GM21825 (cell line): ENCODE data around the gene NADSYN1.

Experiments
- ATAC-seq: cut with Tn5 transposase; IDR thresholded peaks from one replicate; pipeline ENCODE4 v1.9.1; 2021; ENCODE audit warnings: mild to moderate bottlenecking, moderate library complexity; ENCODE audit not compliant: unreplicated experiment

The NADSYN1 gene

DNA sequence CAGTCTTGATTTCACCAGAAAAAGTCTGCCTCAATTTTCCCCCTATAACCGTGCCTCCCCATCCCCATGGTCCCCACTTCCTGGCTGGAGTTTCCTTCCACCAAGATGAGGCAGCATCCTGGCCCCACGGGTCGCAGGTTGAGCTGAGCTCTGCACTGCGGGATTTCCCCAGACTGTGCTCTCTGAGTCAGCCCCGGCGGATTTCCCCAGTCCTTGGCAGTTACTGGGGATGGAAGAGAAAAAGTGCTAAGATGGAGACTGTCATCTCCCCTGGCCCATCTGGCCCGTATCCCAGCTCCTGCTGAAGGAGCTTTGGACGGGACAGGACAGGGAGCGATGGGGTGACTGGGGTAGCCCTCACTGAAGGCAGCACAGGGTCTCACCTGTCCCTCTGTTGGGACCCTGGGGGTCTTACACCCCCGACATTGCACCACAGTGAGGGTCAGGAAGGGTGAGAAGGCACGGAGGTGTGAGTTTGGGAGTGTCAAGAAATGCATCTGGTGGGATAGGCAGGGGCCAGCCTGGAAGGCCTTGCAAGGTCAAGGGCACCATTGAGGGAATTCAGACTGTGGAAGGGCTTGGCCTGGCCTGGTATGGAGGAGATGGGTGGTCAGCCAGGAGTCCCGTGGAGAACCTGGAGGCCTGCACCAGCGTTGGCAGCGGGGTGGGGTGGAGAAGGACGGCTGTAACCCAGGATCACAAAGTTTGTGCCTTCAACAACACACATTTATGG is 36.5 kb downstream of the NADSYN1 start:
- ATAC-seq = no peak

GRCh38 chr11:71490044-71490730 is 37.2 kb downstream of the NADSYN1 start:
- ATAC-seq = no peak

GRCh38 chr11:71490731-71491390 is 37.9 kb downstream of the NADSYN1 start:
- no peak for ATAC-seq

- no peak for ATAC-seq
Observed at GRCh38 chr11:71491531-71491930, 38.5 kb downstream of the NADSYN1 start.

GRCh38 chr11:71491940-71492339 is 38.9 kb downstream of the NADSYN1 start:
- no peak for ATAC-seq

DNA sequence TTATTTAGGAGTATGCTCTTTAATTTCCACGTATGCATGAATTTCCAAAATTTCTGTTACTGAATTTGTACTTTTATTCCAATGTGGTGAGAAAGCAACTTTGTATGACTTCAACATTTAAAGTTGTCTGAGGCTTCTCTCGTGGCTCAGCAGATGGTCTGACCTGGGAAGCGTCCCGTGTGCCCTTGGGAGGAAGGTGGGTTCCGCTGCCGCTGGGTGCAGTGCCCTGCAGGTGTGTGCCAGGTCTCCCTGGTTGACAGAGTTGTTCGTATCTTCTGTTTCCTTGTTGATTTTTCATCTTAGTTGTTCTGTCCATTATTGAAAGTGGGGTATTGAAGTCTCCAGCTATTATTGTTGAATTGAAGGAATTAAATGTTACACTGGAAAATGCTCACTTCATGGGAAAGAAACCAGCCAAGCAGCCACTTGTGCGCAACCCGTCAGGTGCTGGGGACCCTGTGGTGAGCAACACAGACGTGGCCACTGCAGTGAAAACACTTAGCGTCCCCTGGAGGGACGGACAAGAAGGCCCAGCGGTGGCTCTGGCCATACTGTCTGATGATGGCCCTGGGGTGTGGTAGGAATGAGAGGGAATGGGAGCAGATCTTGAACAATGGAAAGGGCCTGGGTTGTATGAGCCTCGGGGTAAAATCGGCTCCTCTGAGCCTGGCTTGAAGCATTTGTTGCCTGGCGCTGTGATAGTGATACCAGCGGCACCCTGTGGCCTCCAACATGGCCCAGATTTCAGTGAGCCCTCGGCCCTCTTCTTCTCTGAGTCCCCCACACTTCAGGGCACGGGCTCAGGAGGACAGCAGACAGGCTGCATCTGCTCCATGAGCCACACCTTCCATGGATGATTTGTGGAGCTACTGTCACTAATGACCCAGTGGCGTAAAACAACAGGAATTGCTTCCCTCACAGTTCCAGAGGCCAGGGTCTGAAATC is 42.6 kb downstream of the NADSYN1 start:
- no peak for ATAC-seq

- no peak for ATAC-seq
Observed at GRCh38 chr11:71496421-71496820, 43.4 kb downstream of the NADSYN1 start.

- ATAC-seq = no peak
Observed at GRCh38 chr11:71498091-71498490, 45.1 kb downstream of the NADSYN1 start.

DNA sequence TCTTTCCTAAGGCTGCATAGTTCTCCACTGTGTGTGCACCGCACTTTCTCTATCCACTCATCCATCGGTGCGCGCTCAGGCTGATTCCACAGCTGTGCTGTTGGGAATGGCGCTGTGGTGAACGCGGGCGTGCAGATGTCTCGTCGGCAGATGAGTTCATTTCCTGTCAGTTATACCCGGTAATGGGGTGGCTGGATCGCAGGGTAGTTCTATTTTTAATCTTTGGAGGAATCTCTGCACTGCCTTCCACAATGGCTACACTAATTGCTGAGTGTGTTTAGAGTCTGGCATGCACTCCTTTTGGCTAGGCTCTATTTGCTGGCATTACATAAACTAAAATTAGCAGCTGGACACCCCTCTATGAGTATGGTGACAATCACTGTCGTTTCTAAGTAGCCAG is 46.1 kb downstream of the NADSYN1 start:
- no peak for ATAC-seq

- no peak for ATAC-seq
Observed at GRCh38 chr11:71499546-71499945, 46.5 kb downstream of the NADSYN1 start.

DNA sequence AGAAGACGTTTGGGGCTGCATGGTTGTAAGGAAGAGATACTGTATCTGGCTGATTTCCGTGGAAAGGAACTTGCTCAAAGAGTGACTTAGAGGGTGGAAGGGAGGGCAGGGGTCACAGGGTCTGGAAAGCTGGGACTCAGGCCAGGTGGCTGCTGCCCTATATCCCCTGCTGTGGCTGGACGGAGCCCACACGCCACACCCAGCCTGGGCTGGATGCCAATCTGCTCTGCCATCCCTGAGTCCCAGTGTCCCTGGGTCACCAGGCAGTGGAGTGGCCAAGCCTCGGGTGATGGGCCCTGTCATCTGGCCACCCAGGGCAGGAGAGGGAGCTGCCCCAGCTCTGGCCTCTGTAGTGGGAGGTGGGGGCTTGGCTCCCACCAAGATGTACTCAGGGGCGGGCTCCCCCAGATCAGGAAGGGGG is 47.6 kb downstream of the NADSYN1 start:
- ATAC-seq = no peak

- no peak for ATAC-seq
Observed at GRCh38 chr11:71501071-71501985, 48.3 kb downstream of the NADSYN1 start.

GRCh38 chr11:71502026-71502425 is 49.0 kb downstream of the NADSYN1 start:
- ATAC-seq = no peak

DNA sequence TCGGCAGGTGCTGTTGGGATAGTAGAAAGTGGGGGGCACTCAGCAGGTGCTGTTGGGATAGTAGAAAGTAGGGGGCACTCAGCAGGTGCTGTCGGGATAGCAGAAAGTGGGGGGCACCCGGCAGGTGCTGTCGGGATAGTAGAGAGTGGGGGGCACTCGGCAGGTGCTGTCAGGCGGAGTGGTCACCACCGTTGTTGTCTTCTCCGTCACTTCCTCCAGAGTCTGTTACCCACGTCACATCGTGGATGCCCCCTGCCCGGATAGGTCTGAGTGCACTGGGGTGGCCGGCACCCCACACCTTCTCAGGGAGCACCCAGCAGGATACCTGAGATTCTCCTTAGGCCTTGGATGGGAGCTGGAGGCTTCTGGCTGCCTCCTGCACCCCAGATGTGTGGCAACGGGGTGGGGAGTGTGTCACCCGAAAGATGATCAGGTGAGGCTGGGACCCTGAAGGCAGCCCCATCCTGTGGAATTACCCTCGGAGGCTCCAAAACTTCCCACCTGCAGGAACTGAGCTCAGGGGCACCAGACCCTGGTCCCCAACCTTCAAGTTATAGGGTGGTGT is 50.0 kb downstream of the NADSYN1 start:
- no peak for ATAC-seq

GRCh38 chr11:71504531-71504930 is 51.5 kb downstream of the NADSYN1 start:
- no peak for ATAC-seq

GRCh38 chr11:71505001-71505400 is 52.0 kb downstream of the NADSYN1 start:
- ATAC-seq = no peak

- no peak for ATAC-seq
Observed at GRCh38 chr11:71505781-71506180, 52.8 kb downstream of the NADSYN1 start.

DNA sequence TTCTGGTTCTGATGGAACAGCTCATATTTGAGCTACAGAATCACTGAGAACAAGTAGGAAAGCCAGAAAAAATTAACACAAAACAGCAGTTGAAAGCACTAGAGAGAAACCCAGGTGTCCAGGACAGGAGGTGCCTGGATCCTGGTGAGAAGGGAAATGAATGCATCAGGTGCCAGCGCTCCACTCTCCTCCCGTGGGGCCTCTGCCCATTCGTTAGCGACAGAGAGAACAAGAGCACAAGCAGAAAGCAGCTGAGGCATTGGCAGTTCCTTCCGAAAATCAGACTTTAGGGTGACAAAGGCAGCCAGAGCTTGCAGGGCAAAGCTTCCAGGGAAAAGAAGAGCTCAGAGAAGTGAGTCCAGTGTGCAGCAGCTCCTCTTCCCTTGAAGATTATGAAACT is 54.1 kb downstream of the NADSYN1 start:
- ATAC-seq = no peak
